ENCODE results near the gene WDR86.

WDR86 gene

GRCh38 chr7:151389768-151390597 is 19.9 kb downstream of the WDR86 start:
- Histone ChIP-seq H3K27me3 (no peaks in the 10 kb centered on the region), H3K4me1 (no peaks in the 10 kb centered on the region), H3K36me3 (no peaks in the 10 kb centered on the region), H3K9me3 (no peaks in the 10 kb centered on the region), H3K4me3 (ENCODE audit: low read depth, low read length) (no peak overlapping the region)
- no peak for TF ChIP-seq CTCF (IDR thresholded peaks at IDR 0.05; ENCODE audit: low read depth, low read length)
- DNase-seq = no peak

GRCh38 chr7:151389096-151389767 is 20.6 kb downstream of the WDR86 start:
- DNase-seq = no peak
- Histone ChIP-seq H3K36me3 (no peaks in the 10 kb centered on the region), H3K9me3 (no peaks in the 10 kb centered on the region), H3K27me3 (no peaks in the 10 kb centered on the region), H3K4me3 (ENCODE audit: low read depth, low read length) (no peak overlapping the region), H3K4me1 (no peaks in the 10 kb centered on the region)
- no peak for TF ChIP-seq CTCF (IDR thresholded peaks at IDR 0.05; ENCODE audit: low read depth, low read length)

- no peaks in the 10 kb centered on the region for H3K27me3 ChIP-seq
- TF ChIP-seq CTCF (IDR thresholded peaks at IDR 0.05; ENCODE audit: low read depth, low read length) = no peak
- H3K9me3 ChIP-seq = no peaks in the 10 kb centered on the region
- H3K4me1 ChIP-seq = no peaks in the 10 kb centered on the region
- no peak overlapping the region for H3K4me3 ChIP-seq (ENCODE audit: low read depth, low read length)
- DNase-seq = no peak
- H3K36me3 ChIP-seq = no peaks in the 10 kb centered on the region
These were observed 21.4 kb downstream of the WDR86 start for GRCh38 chr7:151388430-151388829.

GRCh38 chr7:151388007-151388297 is 21.9 kb downstream of the WDR86 start:
- no peaks in the 10 kb centered on the region for H3K27me3 ChIP-seq
- H3K4me1 ChIP-seq = no peaks in the 10 kb centered on the region
- H3K9me3 ChIP-seq = no peaks in the 10 kb centered on the region
- H3K4me3 ChIP-seq (ENCODE audit: low read depth, low read length) = no peak overlapping the region
- no peak for TF ChIP-seq CTCF (IDR thresholded peaks at IDR 0.05; ENCODE audit: low read depth, low read length)
- DNase-seq = no peak
- no peaks in the 10 kb centered on the region for H3K36me3 ChIP-seq

GRCh38 chr7:151387161-151388006 is 22.5 kb downstream of the WDR86 start:
- Histone ChIP-seq H3K4me3 (ENCODE audit: low read depth, low read length) (no peak overlapping the region), H3K27me3 (no peaks in the 10 kb centered on the region), H3K36me3 (no peaks in the 10 kb centered on the region), H3K4me1 (no peaks in the 10 kb centered on the region), H3K9me3 (no peaks in the 10 kb centered on the region)
- TF ChIP-seq CTCF (IDR thresholded peaks at IDR 0.05; ENCODE audit: low read depth, low read length) = no peak
- DNase-seq = no peak

All from BE2C (cell line).